GM11168 (cell line): Measurements from ENCODE around the gene KCNN1.

Experiments
- in situ Hi-C: fragments of 300-500 bp; cut with MboI; formaldehyde crosslinking; loops from one replicate; pipeline ENCODE4 v1.12.0; 2022; ENCODE audit warnings: low sequenced_read_pairs; ENCODE audit not compliant: unreplicated experiment

KCNN1 gene

GRCh38 chr19:17946965-17947784, 19.7 kb upstream of the KCNN1 start:
- in situ Hi-C loops, result no loop called here

- in situ Hi-C loops, result no loop called here
Measured at GRCh38 chr19:17947815-17948513, 18.9 kb upstream of the KCNN1 start.

GRCh38 chr19:17948514-17948900, 18.4 kb upstream of the KCNN1 start:
- in situ Hi-C loops, result no loop called here

- in situ Hi-C loops, result no loop called here
Measured at GRCh38 chr19:17948931-17949930, 17.7 kb upstream of the KCNN1 start.

GRCh38 chr19:17949956-17950309, 17.0 kb upstream of the KCNN1 start:
- in situ Hi-C loops, result no loop called here

- in situ Hi-C loops, result no loop called here
Measured at GRCh38 chr19:17950310-17951156, 16.4 kb upstream of the KCNN1 start.

- in situ Hi-C loops, result no loop called here
Measured at GRCh38 chr19:17951157-17951989, 15.5 kb upstream of the KCNN1 start.

GRCh38 chr19:17951990-17952976, 14.6 kb upstream of the KCNN1 start:
- in situ Hi-C loops, result no loop called here

GRCh38 chr19:17953316-17953801, 13.5 kb upstream of the KCNN1 start:
- in situ Hi-C loops, result no loop called here

- in situ Hi-C loops, result no loop called here
Measured at GRCh38 chr19:17953869-17954268, 13.0 kb upstream of the KCNN1 start.

GRCh38 chr19:17954401-17954800, 12.5 kb upstream of the KCNN1 start:
- in situ Hi-C loops, result no loop called here

- in situ Hi-C loops, result no loop called here
Measured at GRCh38 chr19:17957149-17957849, 9.6 kb upstream of the KCNN1 start.

GRCh38 chr19:17957885-17958284, 9.0 kb upstream of the KCNN1 start:
- in situ Hi-C loops, result no loop called here

GRCh38 chr19:17963936-17964691, 2.8 kb upstream of the KCNN1 start:
- in situ Hi-C loops, result no loop called here

GRCh38 chr19:17965370-17966128, 1.4 kb upstream of the KCNN1 start:
- in situ Hi-C loops, result no loop called here

- in situ Hi-C loops, result no loop called here
Measured at GRCh38 chr19:17966129-17966483, 801 bp upstream of the KCNN1 start.
